NCI-H146 (cell line): ENCODE measurements around the gene C1orf21.
A peak's percentile ranks its signal among the peaks of the same experiment; 100 is the strongest.

ENCODE experiments used
- DNase-seq: peaks from one replicate; lab custom pipeline; 2025; lab: John Stamatoyannopoulos, UW

Gene C1orf21

GRCh38 chr1:184660462-184661191 is 273.8 kb downstream of the C1orf21 start:
- no peak for DNase-seq

- no peak for DNase-seq
These were observed 275.0 kb downstream of the C1orf21 start for GRCh38 chr1:184661801-184662200.

GRCh38 chr1:184664042-184664660 is 277.3 kb downstream of the C1orf21 start:
- no peak for DNase-seq

GRCh38 chr1:184664661-184665060 is 277.8 kb downstream of the C1orf21 start:
- no peak for DNase-seq

- no peak for DNase-seq
These were observed 278.5 kb downstream of the C1orf21 start for GRCh38 chr1:184665360-184665759.

- DNase-seq, result no peak
These were observed 282.6 kb downstream of the C1orf21 start for GRCh38 chr1:184669391-184669790.

GRCh38 chr1:184672013-184672726 is 285.3 kb downstream of the C1orf21 start:
- DNase-seq, result peak; percentile 74

GRCh38 chr1:184673305-184673704 is 286.5 kb downstream of the C1orf21 start:
- no peak for DNase-seq

- no peak for DNase-seq
These were observed 290.5 kb downstream of the C1orf21 start for GRCh38 chr1:184677344-184677743.
